Measurements from ENCODE around the gene TMEM120B.

- TF ChIP-seq CTCF (IDR thresholded peaks at IDR 0.05) (no peak), POLR2A (IDR thresholded peaks at IDR 0.05) (no peak), POLR2AphosphoS5 (IDR thresholded peaks at IDR 0.05) (no peak)
These were observed 427 bp upstream of the TMEM120B start for GRCh38 chr12:121712190-121712460.

Measured in upper lobe of left lung (tissue), 4 donors.